ENCODE measurements around the gene ZNF639.
"Not testable (repeated sequence)": the region's sequence is repeated elsewhere in the genome, so short reads cannot be mapped to it uniquely, and the experiment has no call there.

ZNF639 gene, protein sequence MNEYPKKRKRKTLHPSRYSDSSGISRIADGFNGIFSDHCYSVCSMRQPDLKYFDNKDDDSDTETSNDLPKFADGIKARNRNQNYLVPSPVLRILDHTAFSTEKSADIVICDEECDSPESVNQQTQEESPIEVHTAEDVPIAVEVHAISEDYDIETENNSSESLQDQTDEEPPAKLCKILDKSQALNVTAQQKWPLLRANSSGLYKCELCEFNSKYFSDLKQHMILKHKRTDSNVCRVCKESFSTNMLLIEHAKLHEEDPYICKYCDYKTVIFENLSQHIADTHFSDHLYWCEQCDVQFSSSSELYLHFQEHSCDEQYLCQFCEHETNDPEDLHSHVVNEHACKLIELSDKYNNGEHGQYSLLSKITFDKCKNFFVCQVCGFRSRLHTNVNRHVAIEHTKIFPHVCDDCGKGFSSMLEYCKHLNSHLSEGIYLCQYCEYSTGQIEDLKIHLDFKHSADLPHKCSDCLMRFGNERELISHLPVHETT

DNA sequence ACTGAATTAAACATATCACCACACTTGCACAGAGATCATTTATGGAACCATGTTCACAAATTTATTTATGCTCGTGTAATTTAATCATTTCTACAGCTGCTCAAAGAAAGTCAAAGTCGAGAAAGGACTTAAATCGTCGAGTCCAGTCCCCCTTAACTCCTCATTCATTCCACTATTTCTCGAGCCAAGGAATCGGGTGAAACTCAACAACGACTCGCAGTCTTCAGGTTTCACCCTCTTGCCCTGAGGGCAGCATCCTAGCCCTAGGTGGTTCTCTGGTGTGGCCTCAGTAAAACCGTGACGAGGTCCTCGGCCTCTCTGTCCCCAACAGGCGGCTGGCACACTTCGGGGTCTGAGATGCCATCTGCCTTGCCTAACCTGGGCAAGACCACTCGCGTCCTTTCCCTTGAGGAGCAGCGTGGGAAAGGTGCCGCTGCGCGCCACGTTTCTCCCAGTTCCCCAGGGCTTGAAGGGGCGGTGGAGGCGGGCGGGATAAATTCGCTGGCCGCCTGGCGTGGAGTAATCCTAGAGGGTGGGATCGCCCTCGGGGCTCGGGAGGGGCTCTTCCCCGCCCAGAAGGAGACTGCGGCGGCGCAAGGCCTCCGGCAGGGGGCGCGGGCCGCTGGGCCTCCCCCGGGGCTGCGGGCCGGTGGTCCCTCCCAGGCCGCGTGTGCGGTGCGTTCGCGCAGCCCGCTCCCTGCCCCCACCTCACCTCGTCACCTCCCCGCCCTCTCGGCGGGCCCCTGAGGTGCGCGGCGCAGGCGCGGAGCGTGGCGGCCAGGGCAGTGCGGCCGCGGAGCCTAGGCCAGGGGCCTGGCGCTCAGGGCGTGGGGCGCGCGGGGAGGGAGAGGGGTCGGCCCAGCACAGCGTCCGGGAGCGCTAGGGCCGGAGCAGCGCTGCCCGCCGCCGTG is at the start of gene ZNF639:
ZNF639 (plus strand) TSS at position 746 of the 911 bp plus-strand sequence. CDS start 5,263 bp downstream, outside the sequence.
- DNase-seq = peak; percentile 82

DNA sequence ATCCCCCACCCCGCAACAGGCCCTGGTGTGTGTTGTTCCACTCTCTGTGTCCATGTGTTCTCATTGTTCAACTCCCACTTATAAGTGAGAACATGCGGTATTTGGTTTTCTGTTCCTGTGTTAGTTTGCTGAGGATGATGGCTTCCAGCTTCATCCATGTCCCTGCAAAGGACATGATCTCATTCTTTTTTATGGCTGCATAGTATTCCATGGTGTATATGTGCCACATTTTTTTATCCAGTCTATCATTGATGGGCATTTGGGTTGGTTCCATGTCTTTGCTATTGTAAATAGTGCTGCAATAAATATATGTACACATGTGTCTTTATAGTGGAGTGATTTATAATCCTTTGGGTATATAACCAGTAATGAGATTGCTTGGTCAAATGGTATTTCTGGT is 48.4 kb upstream of the ZNF639 start:
- DNase-seq = not testable (repeated sequence)

DNA sequence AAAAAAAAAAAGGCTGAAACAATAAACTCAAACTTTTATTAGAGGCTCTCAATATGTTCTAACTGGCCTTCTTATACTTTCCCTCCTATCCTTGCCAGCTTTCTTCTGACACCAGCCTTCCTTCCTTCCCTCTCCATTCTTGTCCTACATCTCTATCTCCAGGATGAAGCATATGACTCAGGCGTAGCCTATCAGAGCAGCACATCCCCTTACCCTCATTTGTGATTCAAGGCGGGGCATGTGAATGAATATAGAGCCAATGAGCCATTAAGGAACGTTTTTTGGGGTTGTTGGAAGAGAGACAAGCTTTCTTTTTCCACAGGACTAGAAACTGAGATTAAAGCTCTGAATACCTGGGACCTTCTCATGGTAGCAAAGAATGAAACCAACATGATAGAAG is 46.8 kb upstream of the ZNF639 start:
- DNase-seq = no peak

DNA sequence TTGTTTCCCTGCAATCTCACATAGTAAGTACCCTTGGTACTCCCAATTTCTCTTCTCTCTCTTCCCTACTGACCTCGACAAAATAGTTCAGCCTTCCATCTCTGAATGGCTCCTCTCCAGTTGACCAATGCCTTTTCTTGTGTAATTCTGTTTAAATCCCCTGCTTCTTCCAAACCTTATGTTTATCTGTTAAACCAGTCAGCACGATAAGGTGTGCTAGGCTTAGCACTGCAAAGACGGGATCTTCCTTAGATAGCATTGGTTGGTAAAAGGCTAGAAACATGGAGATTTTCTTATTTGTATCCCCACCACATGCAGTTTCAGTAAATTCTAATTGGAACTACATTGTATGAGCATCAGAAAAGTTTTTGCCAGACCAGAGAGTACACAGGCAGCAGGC is 46.1 kb upstream of the ZNF639 start:
- DNase-seq = no peak

DNA sequence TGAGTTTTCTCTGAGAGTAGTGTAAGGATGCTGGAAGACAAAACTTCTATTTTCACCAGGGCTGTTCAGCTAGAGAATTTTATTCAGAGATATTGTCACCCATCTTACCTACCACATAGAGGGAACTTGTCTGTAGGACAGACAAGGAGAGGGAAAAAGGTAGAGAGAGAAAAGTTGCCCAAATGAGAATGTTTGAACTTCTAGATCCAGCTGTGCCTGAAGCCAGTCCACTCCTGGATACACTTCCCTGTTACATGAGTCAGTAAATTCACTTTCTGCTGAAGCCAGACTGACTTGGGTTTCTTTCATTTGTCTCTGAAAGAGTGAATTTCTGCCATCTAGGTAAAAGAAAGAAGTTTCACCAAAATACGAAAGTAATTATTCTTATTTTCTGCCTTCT is 44.7 kb upstream of the ZNF639 start:
- no peak for DNase-seq

DNA sequence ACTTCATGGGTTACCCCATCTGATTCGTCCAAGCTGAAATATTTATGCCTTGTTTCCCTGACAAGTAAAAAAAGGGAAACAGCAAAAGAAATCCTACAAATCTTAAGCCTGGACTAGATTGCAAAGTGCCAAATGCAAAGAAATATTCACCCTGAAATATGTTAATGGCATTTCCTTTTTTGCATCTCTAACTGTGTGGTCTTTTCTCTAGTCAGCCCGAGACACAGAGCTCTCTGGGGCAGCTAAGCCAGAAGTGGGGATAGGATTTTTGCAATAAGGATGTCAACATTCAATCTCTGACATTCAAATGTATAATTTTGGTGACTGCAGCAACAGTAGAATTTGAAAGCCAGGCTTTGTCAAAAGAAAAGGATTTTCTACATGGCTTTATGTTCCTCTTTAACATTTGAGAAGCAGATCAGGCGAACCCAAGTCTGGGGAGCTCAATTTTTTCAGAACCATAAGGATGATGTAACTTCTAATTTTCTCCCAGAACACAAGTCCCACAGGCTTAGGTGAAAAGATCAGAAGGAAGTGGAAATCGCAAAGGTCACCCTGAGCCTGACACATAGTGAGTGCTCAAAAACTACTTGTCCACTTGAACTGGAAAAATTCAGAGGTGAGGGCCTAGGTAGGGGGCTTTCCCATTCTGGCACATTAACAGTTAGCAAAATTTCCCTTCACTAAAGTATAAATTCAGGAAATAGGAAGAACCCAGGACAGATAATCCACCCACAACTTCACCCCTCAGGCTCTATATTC is 43.7 kb upstream of the ZNF639 start:
- DNase-seq = no peak

DNA sequence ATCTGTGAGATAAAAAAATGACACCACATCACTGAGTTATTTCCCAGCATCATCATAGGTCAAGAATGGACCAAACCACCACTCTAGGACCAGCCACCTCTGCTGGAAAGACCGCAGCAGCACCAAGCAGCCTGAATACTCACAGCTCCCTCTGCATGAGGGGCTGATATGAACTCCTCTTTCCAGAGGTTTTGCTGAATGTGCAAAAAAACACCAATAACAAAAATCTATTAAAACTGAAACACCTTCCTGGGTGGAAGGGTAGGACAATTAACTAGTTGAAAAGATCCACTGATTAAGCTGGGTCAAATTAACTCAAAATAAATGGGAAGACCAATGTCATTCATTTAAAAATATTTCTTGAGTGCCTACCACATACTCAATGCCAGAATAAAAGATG is 43.0 kb upstream of the ZNF639 start:
- no peak for DNase-seq

DNA sequence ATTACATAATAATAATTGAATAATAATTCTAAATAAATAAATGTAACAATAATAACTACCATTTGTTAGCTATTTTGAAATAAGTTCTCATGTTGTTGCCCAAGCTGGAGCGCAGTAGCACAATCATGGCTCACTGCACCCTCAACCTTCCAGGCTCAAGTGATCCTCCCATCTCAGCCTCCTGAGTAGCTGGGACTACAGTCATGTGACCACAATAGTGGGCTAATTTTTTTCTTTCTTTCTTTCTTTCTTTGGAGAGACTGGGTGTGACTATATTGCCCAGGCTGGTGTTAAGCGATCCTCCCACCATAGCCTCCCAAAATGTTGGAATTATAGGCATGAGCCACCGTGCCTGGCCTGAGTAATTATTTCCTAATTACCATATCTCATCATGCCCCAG is 41.0 kb upstream of the ZNF639 start:
- DNase-seq = no peak

DNA sequence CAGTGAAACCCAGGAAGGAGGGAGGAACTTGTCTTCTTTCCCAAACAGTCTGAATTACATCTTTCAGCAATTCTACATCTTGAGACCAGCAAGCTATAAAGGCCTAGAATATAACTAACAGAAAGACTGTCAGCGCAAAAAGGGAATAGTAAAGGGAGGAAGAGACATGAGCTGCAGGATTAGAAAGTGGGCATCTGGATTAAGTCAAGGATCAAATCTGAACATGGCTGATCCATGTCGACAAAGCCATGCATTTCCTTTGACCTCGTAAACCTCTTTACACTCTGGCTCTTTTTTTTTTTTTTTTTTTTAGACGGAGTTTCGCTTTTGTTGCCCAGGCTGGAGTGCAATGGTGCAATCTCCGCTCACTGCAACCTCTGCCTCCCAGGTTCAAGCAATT is 36.5 kb upstream of the ZNF639 start:
- no peak for DNase-seq

DNA sequence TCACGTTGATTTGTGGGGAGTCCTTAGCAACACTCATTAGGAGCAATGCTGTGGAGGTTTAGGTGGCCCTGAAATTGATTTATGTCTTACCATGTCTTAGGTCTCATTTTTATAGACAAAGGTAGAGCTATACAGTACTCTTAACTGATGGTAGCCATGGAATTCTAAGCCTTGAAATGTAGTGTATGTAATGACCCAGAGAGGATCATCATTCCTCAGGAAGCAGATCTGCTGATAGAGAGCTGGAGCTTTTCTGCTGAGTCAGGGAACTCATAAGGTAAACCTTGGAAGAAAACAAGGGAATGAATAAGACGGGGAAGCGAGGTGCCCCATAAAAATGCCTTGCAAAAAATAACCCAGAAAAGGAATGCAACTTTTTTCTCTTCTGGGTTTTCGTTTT is 34.0 kb upstream of the ZNF639 start:
- DNase-seq = no peak

DNA sequence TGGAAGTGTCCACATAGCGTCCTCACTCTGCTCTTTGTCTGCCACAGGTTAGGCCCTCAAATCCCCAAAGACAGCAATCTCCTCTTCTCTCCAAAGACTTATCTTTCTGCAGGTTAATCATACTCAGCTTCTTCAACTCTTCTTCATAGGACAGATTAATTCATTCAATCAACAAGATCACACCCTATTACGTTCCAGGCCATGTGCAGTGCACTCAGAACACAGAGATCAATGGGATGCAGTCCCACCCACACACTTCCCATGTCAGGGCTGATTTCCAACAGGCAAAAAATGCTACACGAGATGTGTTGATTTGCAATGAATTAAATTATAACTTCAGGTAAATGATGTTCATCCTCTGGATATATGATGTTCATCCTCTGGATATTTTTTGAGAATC is 33.5 kb upstream of the ZNF639 start:
- DNase-seq = no peak

DNA sequence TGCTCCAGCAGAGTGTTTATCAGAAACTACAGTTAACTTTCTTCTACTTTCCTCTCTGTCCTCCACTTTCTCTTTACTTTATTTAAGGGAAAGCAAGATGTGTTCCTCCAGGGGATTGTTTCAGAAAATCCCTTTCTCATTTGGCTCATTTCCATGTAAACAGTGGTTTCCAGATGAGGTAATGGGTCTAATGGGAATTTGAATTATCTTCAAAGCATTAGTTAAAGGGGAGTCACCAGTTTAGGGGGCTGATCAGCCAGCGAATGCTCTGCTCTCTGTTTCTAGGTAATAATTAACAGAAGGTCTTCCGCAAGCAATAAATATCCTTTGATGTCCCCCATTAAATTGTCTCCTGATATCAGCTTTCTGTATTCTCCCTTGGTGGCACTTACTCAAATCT is 30.4 kb upstream of the ZNF639 start:
- DNase-seq = no peak

DNA sequence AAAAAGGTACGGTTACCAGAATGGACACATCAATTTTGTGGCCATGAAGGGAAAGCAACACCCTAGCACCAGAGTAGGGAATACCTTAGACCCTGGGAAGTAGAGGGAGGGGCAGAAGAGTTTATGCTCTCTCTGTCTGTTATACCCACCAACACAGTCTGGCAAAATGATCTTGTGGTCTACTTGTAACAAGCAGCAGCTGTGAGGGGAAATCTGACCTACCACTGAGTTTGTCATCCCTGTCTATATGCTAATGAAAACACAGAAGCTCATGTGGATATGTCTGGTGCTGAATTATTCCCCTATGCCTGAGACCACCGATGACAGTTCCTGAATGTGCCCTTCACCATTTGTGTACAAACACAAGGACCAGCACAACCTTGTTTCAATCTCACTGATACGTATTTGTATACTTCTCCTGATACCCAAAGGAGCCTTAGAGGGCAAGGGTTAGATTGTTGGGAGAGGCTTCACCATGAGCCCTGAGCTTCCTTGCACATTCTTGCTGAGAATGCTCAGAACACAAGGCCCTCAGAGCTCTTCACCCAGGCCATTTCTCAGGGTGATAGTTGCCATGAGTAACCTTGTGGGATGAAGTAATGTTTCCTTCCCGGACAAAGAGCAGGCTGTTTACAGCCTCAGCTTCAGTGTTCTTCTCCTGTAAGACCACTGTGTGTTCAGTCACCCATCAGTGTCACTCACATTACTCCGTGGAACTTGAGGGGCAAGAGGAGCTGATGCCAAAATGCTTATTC is 24.7 kb upstream of the ZNF639 start:
- no peak for DNase-seq

DNA sequence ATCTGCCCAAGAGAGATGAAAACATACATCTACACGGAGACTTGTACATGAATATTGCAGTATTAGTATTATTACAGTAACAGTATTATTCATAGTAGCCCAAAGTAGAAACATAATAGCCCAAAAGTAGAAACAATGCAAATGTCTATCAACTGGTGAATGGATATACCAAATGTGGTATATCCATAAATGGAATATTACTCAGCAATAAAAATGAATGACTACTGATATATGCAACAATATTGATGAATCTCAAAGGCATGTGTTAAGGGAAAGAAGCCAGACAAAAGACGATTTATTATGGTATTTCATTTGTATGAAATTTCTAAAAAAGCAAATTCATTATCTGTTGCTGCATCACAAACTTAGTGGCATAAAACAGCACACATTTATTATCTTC is 23.5 kb upstream of the ZNF639 start:
- DNase-seq = no peak

DNA sequence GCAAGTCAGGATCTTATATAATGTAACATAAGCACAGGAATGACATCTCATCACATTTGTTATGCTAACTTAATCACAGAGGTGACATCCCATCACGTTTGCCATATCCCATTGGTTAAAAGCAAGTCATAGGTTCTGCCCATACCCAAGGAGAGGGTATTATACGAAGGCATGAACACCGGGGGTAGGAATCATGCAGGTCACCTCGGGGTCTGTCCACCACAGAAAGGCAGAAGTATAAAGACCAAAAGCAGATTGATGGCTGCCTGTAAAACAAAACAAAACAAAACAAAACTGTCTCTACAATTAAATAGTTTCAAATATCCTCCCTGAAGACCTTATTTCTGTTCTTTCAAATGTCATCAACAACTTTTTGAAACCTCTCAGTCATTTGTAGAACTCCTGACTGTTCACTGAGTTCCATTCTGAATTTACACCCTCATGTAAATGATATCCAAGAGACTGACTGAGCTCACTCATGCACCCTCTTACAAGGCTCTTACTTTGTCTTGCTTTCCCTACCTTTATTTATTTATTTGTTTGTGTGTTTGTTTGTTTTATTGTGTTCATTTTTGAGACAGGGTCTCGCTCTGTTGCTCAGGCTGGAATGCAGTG is 22.7 kb upstream of the ZNF639 start:
- DNase-seq = no peak

DNA sequence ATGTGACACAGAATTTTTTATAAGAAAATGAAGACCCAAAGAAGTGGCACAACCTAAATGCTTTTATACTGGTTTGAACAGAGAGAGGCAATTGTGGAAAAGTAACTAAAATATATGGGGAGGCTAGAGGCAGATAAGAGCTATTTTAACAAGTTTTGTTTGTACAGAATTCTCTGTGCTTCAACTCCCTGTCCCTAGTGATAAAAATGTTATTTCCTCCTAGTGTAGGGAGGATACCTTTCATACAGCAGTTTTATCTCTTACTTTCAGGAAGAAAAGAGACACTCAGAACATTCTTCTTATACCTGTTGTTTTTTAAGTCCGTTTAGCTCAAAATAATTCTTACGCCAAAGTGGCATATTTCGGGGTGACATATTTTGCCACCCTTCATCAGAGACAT is 21.2 kb upstream of the ZNF639 start:
- DNase-seq = no peak

DNA sequence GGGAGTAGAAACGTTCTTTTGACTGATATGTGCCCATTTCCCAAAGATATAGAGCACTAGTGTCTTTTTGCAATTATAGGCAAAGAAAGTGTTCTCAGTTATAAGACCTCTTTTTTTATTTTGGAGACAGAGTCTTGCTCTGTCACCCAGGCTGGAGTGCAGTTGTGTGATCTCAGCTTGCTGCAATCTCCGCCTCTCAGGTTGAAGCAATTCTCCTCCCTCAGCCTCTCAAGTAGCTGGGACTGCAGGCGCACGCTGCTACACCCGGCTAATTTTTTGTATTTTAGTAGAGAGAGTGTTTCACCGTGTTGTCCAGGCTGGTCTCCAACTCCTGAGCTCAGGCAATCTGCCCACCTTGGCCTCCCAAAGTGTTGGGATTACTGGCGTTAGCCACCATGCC is 20.7 kb upstream of the ZNF639 start:
- no peak for DNase-seq

DNA sequence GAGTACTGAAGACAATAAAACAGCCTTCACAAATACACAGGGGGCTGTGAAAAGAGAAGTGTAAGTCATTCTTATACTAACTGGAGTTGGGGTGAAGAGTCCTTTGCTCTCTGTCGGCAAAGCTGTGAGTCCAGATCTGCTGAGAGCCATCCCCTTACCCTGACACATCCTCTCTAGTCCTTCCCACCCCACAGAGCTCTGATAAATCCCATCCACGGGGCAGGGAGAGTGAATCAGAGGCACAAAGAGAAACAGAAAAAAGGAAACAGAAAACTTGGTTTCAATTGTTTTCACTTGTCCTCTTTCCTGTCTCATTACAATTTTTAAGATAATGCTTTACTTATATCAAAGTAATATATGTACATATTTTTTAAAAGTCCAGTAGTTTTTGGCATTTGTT is 18.2 kb upstream of the ZNF639 start:
- no peak for DNase-seq

DNA sequence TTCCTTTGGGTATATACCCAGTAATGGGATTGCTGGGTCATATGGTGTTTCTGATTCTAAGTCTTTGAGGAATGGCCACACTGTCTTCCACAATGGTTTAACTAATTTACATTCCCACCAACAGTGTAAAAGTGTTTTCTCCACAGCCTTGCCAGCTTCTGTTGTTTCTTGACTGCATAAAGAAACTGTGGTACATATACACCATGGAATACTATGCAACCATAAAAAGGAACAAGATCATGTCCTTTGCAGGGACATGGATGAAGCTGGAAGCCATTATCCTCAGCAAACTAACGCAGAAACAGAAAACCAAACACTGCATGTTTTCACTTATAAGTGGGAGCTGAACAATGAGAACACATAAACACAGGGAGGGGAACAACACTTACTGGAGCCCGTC is 15.5 kb upstream of the ZNF639 start:
- not testable (repeated sequence) for DNase-seq

DNA sequence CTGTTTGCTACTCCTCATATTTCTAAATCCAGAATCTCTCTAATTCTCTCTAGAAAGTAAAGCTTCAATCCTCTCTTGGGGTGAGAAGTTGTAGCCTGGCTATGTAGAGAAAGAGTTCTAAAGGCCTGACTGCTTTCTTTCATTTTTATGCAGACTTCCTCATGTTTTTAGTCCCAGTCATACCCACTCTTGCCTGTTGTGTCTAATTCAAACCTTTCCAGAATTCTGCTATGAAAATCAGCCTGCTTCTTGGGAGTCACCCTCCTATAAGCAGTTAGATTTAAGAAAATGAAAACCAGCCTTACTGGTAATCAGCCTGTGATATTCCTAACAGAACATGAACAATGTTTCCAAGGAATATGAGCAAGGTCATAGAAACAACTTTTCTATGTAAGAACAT is 14.8 kb upstream of the ZNF639 start:
- DNase-seq = no peak

DNA sequence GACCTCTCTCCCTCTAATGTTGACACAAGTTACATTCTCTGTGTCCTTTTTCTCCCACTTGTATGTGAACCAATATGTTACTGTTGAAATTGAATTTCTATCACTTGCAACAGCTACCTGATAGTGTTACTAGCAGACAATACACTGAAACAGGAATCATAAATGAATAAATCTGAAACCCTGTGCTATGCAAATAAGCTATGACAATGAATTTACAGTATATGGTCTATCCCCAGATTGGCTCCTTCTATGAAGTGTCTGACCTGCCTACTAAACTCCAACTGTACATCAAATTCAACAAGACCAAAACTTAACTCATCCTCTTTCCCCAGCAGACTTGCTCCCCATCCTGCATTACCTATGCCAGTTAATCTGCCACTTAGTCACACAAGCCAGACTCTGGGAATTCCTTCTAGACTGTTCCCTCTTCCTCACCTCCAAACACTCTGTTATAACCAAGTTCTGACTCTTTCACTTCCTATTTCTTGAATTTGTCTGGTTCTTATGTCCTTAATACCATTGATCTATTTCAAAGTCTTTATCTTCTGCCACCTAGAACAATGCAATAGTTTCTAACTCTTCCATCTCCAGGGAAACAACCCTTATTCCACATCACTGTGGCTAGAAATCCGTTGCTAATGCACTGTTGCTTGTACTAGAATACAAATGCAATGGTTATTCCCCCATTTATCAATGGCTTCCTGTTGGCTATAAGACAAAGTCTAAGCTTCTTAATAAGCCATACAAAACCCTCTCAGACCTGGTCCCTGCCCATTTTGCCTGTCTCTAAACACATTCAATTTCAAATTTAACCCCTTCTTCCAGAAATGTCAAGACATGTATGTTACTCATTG is 13.4 kb upstream of the ZNF639 start:
- DNase-seq = no peak

Measured in stimulated activated CD4-positive, alpha-beta T cell treated with anti-CD3 and anti-CD28 coated beads, Interleukin-1b, Interleukin-23, amount 100 ng/mL, for 48 hours (primary cell).